AG04450 (cell line): ENCODE results near the gene TRIAP1. TPM values are rescaled to one million over a fixed set of nuclear protein-coding genes. Genes with fewer than 3 reads are reported as not detected.
A peak's percentile ranks its signal among the peaks of the same experiment; 100 is the strongest.

Experiments
- CTCF ChIA-PET: fragments of 300-600, 350-600 bp; formaldehyde crosslinking; extraction: SDS; loops from one replicate; lab custom pipeline; 2022; ENCODE audit warnings: antibody characterized with exemption, inconsistent platforms; lab: Charles Lee
- POLR2A ChIA-PET: fragments of 350-600 bp; formaldehyde crosslinking; extraction: SDS; loops from one replicate; lab custom pipeline; 2021; ENCODE audit warnings: antibody characterized with exemption, inconsistent platforms; lab: Yijun Ruan, JAX
- DNase-seq: peaks from one replicate; pipeline ENCODE4 v3.0.0-alpha.2; 2011; ENCODE audit warnings: low read depth, low spot score
- H3K27ac ChIP-seq: one replicate; pipeline ENCODE4 v1.5.1; 2012; ENCODE audit warnings: low read depth, low read length, control low read depth
- H3K27me3 ChIP-seq: one replicate; pipeline ENCODE4 v1.6.0; 2012; ENCODE audit warnings: low read length; ENCODE audit not compliant: control insufficient read depth, insufficient read depth
- H3K4me3 ChIP-seq: 2 replicates; pipeline ENCODE4 v1.5.1; 2011; ENCODE audit warnings: mild to moderate bottlenecking, low read depth, low read length, control low read depth
- H3K9me3 ChIP-seq: 2 replicates; pipeline ENCODE4 v1.5.1; 2012; ENCODE audit warnings: low read length; ENCODE audit not compliant: control insufficient read depth, insufficient read depth
- polyA plus RNA-seq: library from polyadenylated mRNA; depleted of rRNA; stranded (reverse); fragments of >200 nt; gene quantifications from 2 replicates; pipeline ENCODE4 v1.2.3, GENCODE V29; 2011
- TF ChIP-seq, protein P1 (sequence below): IDR thresholded peaks from 2 replicates; pipeline ENCODE4 v1.5.1; 2011; ENCODE audit warnings: low read depth, low read length, control low read depth, inconsistent platforms

The TRIAP1 gene
- polyA plus RNA-seq, 1 experiment = 70.7 TPM

DNA sequence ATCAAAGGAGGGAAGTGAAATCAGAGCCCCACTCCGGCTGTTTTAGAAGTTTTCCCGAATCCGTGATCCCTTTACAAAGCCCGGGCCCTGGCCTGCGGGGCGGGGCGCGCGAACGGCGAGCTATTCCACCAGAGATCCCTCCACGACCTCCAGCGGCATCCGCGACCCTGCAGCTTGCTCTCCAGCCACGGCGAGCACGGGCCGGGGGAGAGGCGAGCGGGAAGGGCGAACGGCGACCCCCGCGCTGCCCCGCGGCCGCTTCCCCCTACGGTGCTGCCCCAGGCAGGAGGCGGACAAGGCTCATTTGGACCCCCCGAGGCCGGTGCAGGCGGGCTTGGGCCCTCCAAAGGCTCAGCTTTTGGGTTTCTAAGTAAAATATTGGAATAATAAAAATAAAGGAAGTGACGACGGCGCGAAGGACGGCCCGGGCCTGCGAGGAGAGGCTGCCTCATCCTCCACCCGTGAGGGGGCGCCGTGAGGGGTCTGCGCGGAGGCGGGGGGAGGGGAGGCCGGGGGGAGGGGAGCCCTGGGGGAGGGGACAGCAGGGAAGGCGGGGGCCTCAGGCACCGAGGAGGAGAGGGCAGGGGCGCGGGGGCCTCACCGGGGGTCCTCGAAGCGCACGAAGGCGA, 22.8 kb upstream of the TRIAP1 start:
- TF ChIP-seq, protein P1, sequence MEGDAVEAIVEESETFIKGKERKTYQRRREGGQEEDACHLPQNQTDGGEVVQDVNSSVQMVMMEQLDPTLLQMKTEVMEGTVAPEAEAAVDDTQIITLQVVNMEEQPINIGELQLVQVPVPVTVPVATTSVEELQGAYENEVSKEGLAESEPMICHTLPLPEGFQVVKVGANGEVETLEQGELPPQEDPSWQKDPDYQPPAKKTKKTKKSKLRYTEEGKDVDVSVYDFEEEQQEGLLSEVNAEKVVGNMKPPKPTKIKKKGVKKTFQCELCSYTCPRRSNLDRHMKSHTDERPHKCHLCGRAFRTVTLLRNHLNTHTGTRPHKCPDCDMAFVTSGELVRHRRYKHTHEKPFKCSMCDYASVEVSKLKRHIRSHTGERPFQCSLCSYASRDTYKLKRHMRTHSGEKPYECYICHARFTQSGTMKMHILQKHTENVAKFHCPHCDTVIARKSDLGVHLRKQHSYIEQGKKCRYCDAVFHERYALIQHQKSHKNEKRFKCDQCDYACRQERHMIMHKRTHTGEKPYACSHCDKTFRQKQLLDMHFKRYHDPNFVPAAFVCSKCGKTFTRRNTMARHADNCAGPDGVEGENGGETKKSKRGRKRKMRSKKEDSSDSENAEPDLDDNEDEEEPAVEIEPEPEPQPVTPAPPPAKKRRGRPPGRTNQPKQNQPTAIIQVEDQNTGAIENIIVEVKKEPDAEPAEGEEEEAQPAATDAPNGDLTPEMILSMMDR = 0 out of 2 replicates have a peak, but pooled peaks have one; percentile 7
- Histone ChIP-seq H3K9me3 (no peaks in the 10 kb centered on the region; the same call in 1 of the 2 replicates), H3K27me3 (no peaks in the 10 kb centered on the region), H3K27ac (peak overlapping the region; percentile 75), H3K4me3 (peak overlapping the region; percentile 93)
- ChIA-PET CTCF (interaction anchor here (0.5 to 1.9 kb wide), 10 partner anchors 11 to 178 kb away, joined by 3 to 9 read pairs (median 4); partner anchors contain the start of gene SIRT4), POLR2A (interaction anchor here (0.7 to 1.8 kb wide), 5 partner anchors 11 to 889 kb away, joined by 3 to 6 read pairs (median 5); partner anchors contain the start of genes COQ5 and DYNLL1)
- no peak for DNase-seq

DNA sequence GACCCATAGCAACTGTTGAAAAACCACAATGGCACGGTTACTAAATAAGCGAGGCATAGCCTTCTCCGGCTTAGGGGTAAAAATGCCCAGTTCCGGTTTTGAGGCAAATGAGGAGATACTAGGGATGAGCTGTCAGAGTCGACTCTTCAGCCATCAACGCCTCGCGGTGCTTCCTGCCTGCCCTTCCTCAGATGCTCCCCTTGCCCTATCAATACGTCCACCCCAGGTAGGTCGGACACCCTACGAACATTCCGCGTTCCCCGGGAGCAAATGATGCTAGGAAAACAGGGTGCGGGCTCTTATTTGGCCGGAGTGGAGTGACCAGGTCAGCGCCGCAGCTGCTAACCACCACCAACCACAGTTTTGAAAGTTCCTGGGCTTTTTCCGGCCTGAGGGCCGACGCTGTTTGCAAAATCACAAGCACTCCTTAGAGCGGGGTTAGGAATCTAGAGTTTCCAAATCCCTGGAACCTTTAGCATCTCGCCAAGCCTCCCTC, 22.2 kb upstream of the TRIAP1 start:
- ChIA-PET CTCF (interaction anchor here (0.5 to 1.9 kb wide), 9 partner anchors 11 to 226 kb away, joined by 3 to 9 read pairs (median 4); partner anchors contain the start of gene SIRT4), POLR2A (interaction anchor here (0.7 to 1.8 kb wide), 5 partner anchors 10 to 889 kb away, joined by 3 to 6 read pairs (median 5); partner anchors contain the start of genes COQ5 and DYNLL1)
- Histone ChIP-seq H3K27ac (peak overlapping the region; percentile 75), H3K4me3 (peak overlapping the region; percentile 93), H3K27me3 (no peaks in the 10 kb centered on the region), H3K9me3 (no peaks in the 10 kb centered on the region; the same call in 1 of the 2 replicates)
- TF ChIP-seq, protein P1 = no peak
- DNase-seq = no peak

DNA sequence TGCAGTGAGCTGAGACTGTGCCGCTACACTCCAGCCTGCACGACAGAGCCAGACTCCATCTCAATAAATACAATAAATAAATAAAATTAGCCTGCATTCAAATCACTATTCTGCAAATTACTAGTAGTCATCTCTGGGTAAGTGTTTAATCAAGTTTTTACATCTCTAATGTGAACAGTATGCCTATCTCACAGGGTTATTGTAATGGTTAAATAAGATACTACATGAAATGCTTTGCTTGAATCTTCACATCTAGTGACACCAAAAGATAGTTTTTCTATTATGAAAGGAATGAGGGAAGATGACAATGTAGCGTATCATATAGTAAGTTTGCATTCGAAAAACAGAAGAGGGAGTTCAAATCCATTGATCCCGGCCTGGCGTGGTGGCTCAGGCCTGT, 21.3 kb upstream of the TRIAP1 start:
- POLR2A ChIA-PET = interaction anchor here (1.8 kb wide), 1 partner anchor 9 kb away, joined by 5 read pairs; no protein-coding TSS in a partner anchor
- CTCF ChIA-PET = interaction anchor here (0.6 to 2.4 kb wide), 9 partner anchors 7 to 225 kb away, joined by 3 to 10 read pairs (median 4); partner anchors contain the start of genes DYNLL1 and POP5

DNA sequence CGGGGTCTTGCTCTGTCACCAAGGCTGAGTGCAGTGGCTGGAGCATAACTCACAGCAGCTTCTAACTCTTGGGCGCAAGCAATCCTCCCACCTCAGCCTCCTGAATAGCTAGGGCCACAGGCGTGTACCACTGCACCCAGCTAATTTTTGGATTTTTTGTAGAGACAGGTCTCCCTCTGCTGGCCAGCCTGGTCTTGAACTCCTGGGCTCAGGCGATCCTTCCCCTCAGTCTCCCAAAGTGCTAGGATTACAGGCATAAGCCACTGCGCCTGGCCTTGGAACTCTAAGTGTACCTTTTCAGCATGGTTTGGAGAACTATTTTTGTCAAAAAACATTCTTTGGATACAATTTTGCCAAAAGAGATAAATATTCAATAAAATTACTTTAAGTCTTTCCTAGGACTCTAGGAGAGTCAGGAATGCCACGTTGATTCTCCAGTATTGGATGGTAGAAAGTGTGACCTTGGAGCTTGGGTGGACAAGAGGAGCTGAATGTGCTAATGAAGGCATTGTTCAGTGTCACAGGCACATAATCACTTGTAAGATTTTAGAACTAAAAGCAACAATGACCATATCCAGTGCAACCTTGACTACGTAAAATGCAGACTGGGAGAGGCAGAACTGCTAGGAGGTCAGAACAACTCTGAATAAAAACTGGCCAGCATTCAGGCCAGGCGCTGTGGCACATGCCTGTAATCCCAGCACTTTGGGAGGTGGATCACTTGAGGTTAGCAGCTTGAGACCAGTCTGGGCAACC, 20.6 kb upstream of the TRIAP1 start:
- DNase-seq = no peak
- ChIA-PET CTCF (interaction anchor here (0.6 to 2.4 kb wide), 14 partner anchors 8 to 950 kb away, joined by 3 to 10 read pairs (median 4); partner anchors contain the start of genes DYNLL1 and POP5), POLR2A (interaction anchor here (0.7 to 1.1 kb wide), 4 partner anchors 14 to 105 kb away, joined by 3 to 6 read pairs (median 4); no protein-coding TSS in a partner anchor)
- TF ChIP-seq, protein P1 = peak; percentile 65
- no peak overlapping the region for H3K4me3 ChIP-seq
- peak overlapping the region; percentile 2 for H3K27ac ChIP-seq
- H3K27me3 ChIP-seq = no peaks in the 10 kb centered on the region
- H3K9me3 ChIP-seq = no peaks in the 10 kb centered on the region; the same call in 1 of the 2 replicates

More for the DNA sequence above, 21.3 kb upstream of the TRIAP1 start:
- no peak overlapping the region for H3K4me3 ChIP-seq
- no peaks in the 10 kb centered on the region; the same call in 1 of the 2 replicates for H3K9me3 ChIP-seq
- H3K27me3 ChIP-seq = no peaks in the 10 kb centered on the region
- H3K27ac ChIP-seq = no peak overlapping the region
- TF ChIP-seq, protein P1 = no peak
- DNase-seq = no peak
